ENCODE results near the gene CREB3L1.
A peak's percentile ranks its signal among the peaks of the same experiment; 100 is the strongest.

Gene CREB3L1

DNA sequence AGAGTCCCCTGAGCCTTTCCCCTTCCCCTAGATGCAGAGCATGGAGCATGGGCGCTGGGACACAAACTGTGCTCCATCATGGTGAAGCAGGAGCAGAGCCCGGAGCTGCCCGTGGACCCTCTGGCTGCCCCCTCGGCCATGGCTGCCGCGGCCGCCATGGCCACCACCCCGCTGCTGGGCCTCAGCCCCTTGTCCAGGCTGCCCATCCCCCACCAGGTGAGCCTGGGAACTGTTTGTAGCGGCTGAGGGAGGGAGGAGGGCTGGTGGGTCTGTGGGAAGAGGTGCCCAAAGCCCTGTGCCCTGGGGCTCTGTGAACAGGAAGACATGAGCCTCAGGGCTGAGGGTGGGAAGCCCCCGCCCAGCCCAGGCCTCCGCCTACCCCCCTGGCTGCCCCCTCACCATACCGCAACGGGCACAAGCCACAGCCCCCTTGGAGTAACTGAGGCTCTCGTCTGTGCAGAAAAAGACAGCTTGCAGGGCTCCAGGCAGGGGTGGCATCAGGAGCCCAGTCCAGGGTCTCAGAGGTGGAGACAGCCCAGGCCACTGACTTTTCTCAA, 30.4 kb downstream of the CREB3L1 start:
- in situ Hi-C loops (cut with HindIII; ENCODE audit: low pct_ligation_motif_present, low pct_unique_long_range_greater_than_20kb, low sequenced_read_pairs) = no loop called here
- no peak for DNase-seq

DNA sequence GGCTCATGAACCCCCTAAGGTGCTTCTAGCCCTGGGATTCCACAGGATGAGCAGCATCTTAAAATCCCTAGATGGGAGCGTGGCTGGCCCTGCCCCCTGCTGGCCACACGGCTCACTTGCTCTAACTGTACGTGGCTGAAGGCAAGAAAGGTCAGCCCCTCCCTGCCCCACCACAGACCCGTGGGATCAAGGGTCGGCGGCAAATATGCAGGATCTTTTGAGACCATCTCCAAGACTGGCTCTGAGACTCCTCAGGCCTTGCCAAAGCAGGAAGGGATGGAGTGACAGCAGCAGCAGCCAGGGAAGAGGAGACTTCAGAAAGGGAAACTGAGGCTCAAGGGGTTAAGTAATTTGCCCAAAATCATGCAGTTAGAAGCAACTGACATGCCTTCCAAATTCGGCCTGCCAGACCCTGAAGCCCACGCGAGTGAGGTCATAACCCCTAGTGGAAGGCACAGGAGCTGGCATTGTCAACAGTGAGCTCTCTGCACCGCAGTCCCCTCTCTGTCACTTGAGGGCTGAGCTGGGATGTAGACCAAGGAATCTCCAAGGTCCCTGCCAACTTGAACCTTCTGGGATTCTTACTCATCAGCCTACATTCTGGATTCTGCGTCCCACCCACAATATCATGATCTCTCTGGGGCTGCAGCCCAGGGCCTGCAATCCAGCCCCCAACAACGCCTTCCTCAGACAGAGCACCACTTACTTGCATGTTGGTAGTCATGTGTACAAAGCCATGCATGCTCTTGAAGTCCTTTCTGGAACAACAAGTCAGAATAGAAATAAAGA, 31.4 kb downstream of the CREB3L1 start:
- peak; percentile 66 for DNase-seq
- in situ Hi-C loops (cut with HindIII; ENCODE audit: low pct_ligation_motif_present, low pct_unique_long_range_greater_than_20kb, low sequenced_read_pairs) = no loop called here

GRCh38 chr11:46309814-46310259, 32.4 kb downstream of the CREB3L1 start:
- DNase-seq = no peak
- in situ Hi-C loops (cut with HindIII; ENCODE audit: low pct_ligation_motif_present, low pct_unique_long_range_greater_than_20kb, low sequenced_read_pairs) = no loop called here

DNA sequence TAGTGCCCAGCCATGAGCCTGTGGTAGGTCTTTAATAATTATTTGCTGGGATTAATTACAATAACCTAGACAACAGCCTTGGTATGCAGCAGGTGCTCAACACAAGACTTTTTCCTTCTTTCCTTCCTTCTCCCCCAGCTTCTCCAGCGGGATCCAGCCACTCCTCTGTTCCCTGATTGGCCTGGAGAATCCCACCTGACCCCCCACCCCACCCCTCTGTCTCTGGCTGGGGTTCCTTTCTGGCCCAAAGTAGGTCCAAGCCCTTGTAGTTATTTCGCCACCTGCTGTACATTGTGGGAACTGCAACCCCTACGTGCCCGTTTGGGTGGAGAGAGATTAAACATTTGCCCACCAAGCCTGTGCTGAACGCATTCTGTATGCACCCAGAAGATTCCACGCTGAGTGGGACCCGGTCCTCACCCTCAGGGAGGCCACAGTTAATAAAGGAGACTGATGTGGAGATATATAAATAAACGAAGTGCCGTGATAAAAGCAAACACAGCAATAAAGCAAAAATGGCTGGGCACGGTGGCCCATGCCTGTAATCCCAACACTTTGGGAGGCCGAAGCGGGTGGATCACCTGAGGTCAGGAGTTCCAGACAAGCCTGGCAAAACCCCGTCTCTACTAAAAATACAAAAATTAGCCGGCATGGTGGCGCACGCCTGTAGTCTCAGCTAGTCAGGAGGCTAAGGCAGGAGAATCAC, 37.7 kb downstream of the CREB3L1 start:
- peak; percentile 78 for DNase-seq
- in situ Hi-C loops (cut with HindIII; ENCODE audit: low pct_ligation_motif_present, low pct_unique_long_range_greater_than_20kb, low sequenced_read_pairs) = no loop called here

GRCh38 chr11:46315783-46316563, 38.5 kb downstream of the CREB3L1 start:
- no peak for DNase-seq
- in situ Hi-C loops (cut with HindIII; ENCODE audit: low pct_ligation_motif_present, low pct_unique_long_range_greater_than_20kb, low sequenced_read_pairs) = no loop called here

DNA sequence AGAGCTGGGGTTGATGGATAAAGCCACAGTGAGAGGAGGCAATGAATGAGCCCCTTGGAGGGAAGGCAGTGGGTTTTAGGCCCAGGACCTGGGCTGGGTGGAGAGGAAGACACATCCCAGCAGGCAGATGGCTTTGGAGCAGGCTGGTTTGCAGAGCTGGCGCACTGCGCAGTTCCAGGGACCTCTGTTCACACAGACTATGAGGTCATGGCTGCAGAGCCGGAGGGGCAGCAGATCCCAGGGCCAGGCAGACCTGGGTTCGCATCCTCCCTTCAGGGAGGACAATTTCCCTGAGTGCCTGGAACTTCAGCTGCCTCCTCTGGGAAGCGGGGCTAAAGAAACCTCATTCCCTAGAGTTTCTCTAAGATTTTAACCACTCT, 41.6 kb downstream of the CREB3L1 start:
- DNase-seq = no peak
- in situ Hi-C loops (cut with HindIII; ENCODE audit: low pct_ligation_motif_present, low pct_unique_long_range_greater_than_20kb, low sequenced_read_pairs) = no loop called here

GRCh38 chr11:46321757-46322156, 44.3 kb downstream of the CREB3L1 start:
- no peak for DNase-seq
- in situ Hi-C loops (cut with HindIII; ENCODE audit: low pct_ligation_motif_present, low pct_unique_long_range_greater_than_20kb, low sequenced_read_pairs) = no loop called here

GRCh38 chr11:46322759-46323158, 45.3 kb downstream of the CREB3L1 start:
- peak; percentile 37 for DNase-seq

GRCh38 chr11:46326813-46327416, 49.5 kb downstream of the CREB3L1 start:
- in situ Hi-C loops (cut with HindIII; ENCODE audit: low pct_ligation_motif_present, low pct_unique_long_range_greater_than_20kb, low sequenced_read_pairs) = no loop called here
- no peak for DNase-seq

More at GRCh38 chr11:46322759-46323158, 45.3 kb downstream of the CREB3L1 start:
- in situ Hi-C loops (cut with HindIII; ENCODE audit: low pct_ligation_motif_present, low pct_unique_long_range_greater_than_20kb, low sequenced_read_pairs) = no loop called here

DNA sequence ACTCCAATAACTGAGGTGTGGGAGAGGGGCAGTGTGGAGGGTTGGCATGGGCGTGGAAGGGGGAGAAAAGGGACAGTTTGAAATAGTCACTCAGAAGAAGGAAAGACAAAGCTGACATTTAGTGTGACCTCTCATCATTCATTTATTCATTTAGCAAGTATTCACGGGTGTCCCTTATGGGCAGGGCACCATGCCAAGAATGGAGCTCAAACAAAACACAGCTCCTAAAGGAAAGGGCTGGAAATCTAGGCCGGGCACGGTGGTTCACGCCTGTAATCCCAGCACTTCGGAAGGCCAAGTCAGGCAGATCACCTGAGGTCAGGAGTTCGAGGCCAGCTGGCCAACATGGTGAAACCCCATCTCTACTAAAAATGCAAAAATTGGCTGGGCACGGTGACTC, 50.4 kb downstream of the CREB3L1 start:
- no peak for DNase-seq
- in situ Hi-C loops (cut with HindIII; ENCODE audit: low pct_ligation_motif_present, low pct_unique_long_range_greater_than_20kb, low sequenced_read_pairs) = no loop called here

GRCh38 chr11:46330154-46330553, 52.7 kb downstream of the CREB3L1 start:
- in situ Hi-C loops (cut with HindIII; ENCODE audit: low pct_ligation_motif_present, low pct_unique_long_range_greater_than_20kb, low sequenced_read_pairs) = no loop called here
- DNase-seq = no peak

GRCh38 chr11:46330563-46331281, 53.3 kb downstream of the CREB3L1 start:
- in situ Hi-C loops (cut with HindIII; ENCODE audit: low pct_ligation_motif_present, low pct_unique_long_range_greater_than_20kb, low sequenced_read_pairs) = no loop called here
- DNase-seq = no peak

DNA sequence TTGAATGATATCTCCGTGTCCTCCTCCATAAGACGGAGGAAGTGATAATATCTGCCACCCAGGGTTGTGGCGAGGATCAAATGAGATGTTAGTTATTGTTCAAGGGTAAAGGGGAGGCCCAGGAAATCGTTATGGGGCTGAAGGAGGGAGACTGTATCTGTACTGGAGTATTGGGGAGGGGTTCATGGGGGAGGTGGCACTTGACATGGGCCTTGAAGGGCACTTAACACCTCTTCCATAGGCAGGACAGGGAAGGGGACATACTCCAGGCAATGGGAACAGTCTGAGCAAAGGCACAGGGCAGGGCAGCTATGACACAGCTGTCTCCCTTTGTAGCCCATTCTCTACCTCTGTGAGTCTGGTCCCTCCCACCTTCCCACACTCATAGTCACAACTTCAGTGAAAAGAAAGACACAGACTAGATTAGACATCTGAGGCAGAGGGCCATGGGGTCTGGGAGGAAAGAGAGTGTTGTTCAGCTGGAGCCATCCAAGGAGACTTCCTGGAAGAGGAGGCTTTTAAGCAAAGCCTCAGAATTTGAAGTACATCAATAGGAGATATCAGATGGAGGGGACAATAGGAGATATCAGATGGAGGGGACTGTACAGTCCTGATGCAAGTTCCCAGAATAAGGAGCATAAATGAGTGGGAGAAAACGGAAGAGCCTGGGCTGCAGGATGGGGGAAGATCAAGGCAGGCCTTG, 54.0 kb downstream of the CREB3L1 start:
- in situ Hi-C loops (cut with HindIII; ENCODE audit: low pct_ligation_motif_present, low pct_unique_long_range_greater_than_20kb, low sequenced_read_pairs) = no loop called here

GRCh38 chr11:46332093-46332567, 54.7 kb downstream of the CREB3L1 start:
- DNase-seq = no peak
- in situ Hi-C loops (cut with HindIII; ENCODE audit: low pct_ligation_motif_present, low pct_unique_long_range_greater_than_20kb, low sequenced_read_pairs) = no loop called here

More for the DNA sequence above, 54.0 kb downstream of the CREB3L1 start:
- no peak for DNase-seq

DNA sequence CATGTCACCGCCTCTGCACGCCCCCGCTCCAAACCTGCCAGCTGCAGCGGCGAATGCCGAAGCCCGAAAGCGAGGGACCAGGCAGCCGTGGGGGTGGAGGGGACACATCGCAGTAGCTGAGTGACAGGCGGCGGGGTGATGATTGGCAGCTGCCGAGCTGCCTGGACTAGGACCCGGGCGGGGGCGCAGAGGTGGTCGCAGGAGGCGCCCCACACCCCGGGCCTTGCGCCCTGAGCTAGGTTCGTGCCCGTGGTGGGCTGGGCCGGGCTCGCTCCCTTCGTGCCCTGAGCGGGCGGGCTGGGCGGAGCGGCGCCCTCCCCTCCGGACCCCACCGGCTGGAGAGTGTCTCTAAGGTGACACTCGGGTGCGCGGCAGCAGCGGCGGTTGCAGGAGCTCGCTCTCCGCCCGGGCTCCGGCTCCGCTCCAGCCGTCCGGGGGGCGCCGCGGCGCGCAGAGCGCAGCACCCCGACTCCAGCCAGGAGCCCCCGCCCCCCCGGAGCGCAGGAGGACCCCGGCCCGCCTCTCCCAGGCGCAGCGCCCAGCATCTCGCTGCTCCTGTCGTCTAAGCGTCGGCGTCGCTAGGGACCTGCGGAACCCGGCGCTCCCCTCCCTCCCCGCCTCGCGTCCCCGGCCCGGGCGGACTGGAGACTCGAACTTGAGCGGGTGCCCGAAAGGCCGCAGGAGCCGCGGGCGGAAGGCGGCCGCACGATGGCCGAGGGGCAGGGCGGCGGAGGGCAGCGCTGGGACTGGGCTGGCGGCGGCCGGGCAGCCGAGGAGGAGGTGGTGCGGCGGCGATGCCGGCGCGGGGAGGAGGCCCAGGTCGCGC, 55.3 kb downstream of the CREB3L1 start:
- DNase-seq = no peak
- in situ Hi-C loops (cut with HindIII; ENCODE audit: low pct_ligation_motif_present, low pct_unique_long_range_greater_than_20kb, low sequenced_read_pairs) = no loop called here

DNA sequence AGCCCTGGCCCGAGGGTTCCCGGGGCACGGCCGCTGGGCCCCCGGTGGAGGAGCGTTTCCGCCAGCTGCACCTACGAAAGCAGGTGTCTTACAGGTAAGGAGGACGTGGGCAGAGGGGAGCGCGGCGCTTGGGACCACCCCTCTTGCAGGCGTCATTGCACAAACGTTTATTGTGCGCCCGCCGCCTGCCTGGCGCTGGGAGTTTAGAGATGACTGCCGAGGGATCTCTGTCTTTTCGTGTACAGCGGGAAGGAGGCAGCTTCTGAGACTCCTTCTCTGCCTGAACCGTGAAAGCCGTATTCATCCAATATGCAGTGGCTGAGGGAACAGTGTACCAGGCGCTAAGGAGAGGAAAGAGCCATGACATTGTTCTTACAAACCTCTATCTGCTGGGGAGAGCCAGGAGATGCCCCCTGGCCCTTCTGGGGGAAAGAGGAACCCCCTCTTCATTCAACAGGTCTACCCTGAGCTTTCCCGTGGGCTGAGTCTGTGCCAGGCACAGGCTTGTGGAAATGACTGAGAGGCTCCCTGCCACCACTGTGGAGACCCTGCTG, 56.0 kb downstream of the CREB3L1 start:
- in situ Hi-C loops (cut with HindIII; ENCODE audit: low pct_ligation_motif_present, low pct_unique_long_range_greater_than_20kb, low sequenced_read_pairs) = no loop called here
- no peak for DNase-seq
